Trophoblast cell (in vitro differentiated cells and primary cell): ENCODE data around the gene TP53.

ENCODE experiments used
- DNase-seq, 2 donors: peaks; one replicate each; pipeline ENCODE4 v3.0.0-alpha.2; 2016
- H2AFZ ChIP-seq: 2 replicates; pipeline ENCODE4 v1.6.1; 2013; ENCODE audit warnings: low read length, moderate library complexity, mild to moderate bottlenecking; ENCODE audit not compliant: insufficient read depth, poor library complexity
- H2AK5ac ChIP-seq: 2 replicates; pipeline ENCODE4 v1.6.1; 2013; ENCODE audit warnings: mild to moderate bottlenecking, low read length
- H2BK120ac ChIP-seq: 2 replicates; pipeline ENCODE4 v1.6.1; 2013; ENCODE audit warnings: low read length, mild to moderate bottlenecking, moderate library complexity; ENCODE audit not compliant: insufficient read depth, poor library complexity
- H2BK12ac ChIP-seq: 2 replicates; pipeline ENCODE4 v1.6.1; 2013; ENCODE audit warnings: mild to moderate bottlenecking, low read length, moderate library complexity
- H2BK5ac ChIP-seq: 2 replicates; pipeline ENCODE4 v1.6.1; 2013; ENCODE audit warnings: low read length, low read depth, moderate library complexity, mild to moderate bottlenecking; ENCODE audit not compliant: poor library complexity
- H3K14ac ChIP-seq: 2 replicates; pipeline ENCODE4 v1.6.1; 2013; ENCODE audit warnings: mild to moderate bottlenecking, low read length
- H3K18ac ChIP-seq: 2 replicates; pipeline ENCODE4 v1.6.1; 2013; ENCODE audit warnings: mild to moderate bottlenecking, low read length
- H3K23ac ChIP-seq: 2 replicates; pipeline ENCODE4 v1.6.1; 2013; ENCODE audit warnings: low read length
- H3K27ac ChIP-seq: 2 replicates; pipeline ENCODE4 v1.5.1; 2013; ENCODE audit warnings: low read depth, mild to moderate bottlenecking, inconsistent platforms, low read length, moderate library complexity
- H3K27me3 ChIP-seq: 2 replicates; pipeline ENCODE4 v1.6.1; 2013; ENCODE audit warnings: inconsistent platforms, mild to moderate bottlenecking, low read length, moderate library complexity; ENCODE audit not compliant: insufficient read depth
- H3K36me3 ChIP-seq, 2 experiments: 1 replicate in 1 of 2; 2 replicates in 1 of 2; pipeline ENCODE4 v1.6.1; 2013; ENCODE audit warnings: low read length in 2 of 2, mild to moderate bottlenecking in 2 of 2, moderate library complexity in 1 of 2; ENCODE audit not compliant: insufficient read depth in 2 of 2, control insufficient read depth in 1 of 2
- H3K4ac ChIP-seq: 2 replicates; pipeline ENCODE4 v1.6.1; 2013; ENCODE audit warnings: low read depth, mild to moderate bottlenecking, low read length, moderate library complexity
- H3K4me1 ChIP-seq, 2 experiments: 1 replicate in 1 of 2; 2 replicates in 1 of 2; pipeline ENCODE4 v1.6.1; 2013; ENCODE audit warnings: low read length in 2 of 2, mild to moderate bottlenecking in 2 of 2, moderate library complexity in 1 of 2; ENCODE audit not compliant: insufficient read depth in 2 of 2, control insufficient read depth in 1 of 2
- H3K4me2 ChIP-seq: 2 replicates; pipeline ENCODE4 v1.6.1; 2013; ENCODE audit warnings: inconsistent platforms, mild to moderate bottlenecking, low read length, moderate library complexity
- H3K4me3 ChIP-seq: 2 replicates; pipeline ENCODE4 v1.5.1; 2013; ENCODE audit warnings: mild to moderate bottlenecking, low read depth, low read length, inconsistent platforms
- H3K79me1 ChIP-seq: one replicate; pipeline ENCODE4 v1.6.1; 2013; ENCODE audit warnings: low read length
- H3K79me2 ChIP-seq: 2 replicates; pipeline ENCODE4 v1.6.1; 2013; ENCODE audit warnings: low read length, mild to moderate bottlenecking; ENCODE audit not compliant: control insufficient read depth, insufficient read depth, poor library complexity
- H3K9ac ChIP-seq: 2 replicates; pipeline ENCODE4 v1.6.1; 2013; ENCODE audit warnings: mild to moderate bottlenecking, low read length
- H3K9me3 ChIP-seq: 2 replicates; pipeline ENCODE4 v1.6.1; 2013; ENCODE audit warnings: low read depth, mild to moderate bottlenecking, control low read depth, inconsistent platforms, low read length; ENCODE audit not compliant: insufficient read depth
- H4K12ac ChIP-seq: 2 replicates; pipeline ENCODE4 v1.6.1; 2013; ENCODE audit warnings: low read depth, mild to moderate bottlenecking, low read length, moderate library complexity
- H4K8ac ChIP-seq: 2 replicates; pipeline ENCODE4 v1.6.1; 2013; ENCODE audit warnings: low read depth, mild to moderate bottlenecking, low read length, moderate library complexity
- H4K91ac ChIP-seq: one replicate; pipeline ENCODE4 v1.6.1; 2013; ENCODE audit warnings: low read depth, mild to moderate bottlenecking, low read length, moderate library complexity
- WGBS: extraction: QIAGEN DNeasy Blood & Tissue Kit; methylation state at CpG from one replicate; pipeline ENCODE4 v1.1.7; 2013; ENCODE audit warnings: missing lambda C conversion rate; ENCODE audit not compliant: insufficient read length, insufficient coverage; ENCODE audit errors: extremely low coverage; 5-methylcytosine and 5-hydroxymethylcytosine counted together

TP53 gene

GRCh38 chr17:7656958-7657609, 30.2 kb downstream of the TP53 start:
- H3K18ac ChIP-seq: no peak overlapping the region
- WGBS: no CpG with 5 or more reads among the region's 10 CpGs
- no peak overlapping the region for H2BK12ac ChIP-seq
- H3K4me1 ChIP-seq: peaks cover 3 to 4% of the 10 kb centered on the region in 2 experiments
- peak overlapping the region; percentile 11 for H3K4me2 ChIP-seq
- no peak overlapping the region for H2AFZ ChIP-seq
- no peak for DNase-seq
- H3K4ac ChIP-seq: no peak overlapping the region
- H3K9ac ChIP-seq: no peak overlapping the region
- H3K23ac ChIP-seq: no peak overlapping the region
- no peak overlapping the region for H3K14ac ChIP-seq
- H2BK120ac ChIP-seq: no peak overlapping the region
- H3K36me3 ChIP-seq: peaks cover 0 to 2% of the 10 kb centered on the region in 2 experiments
- H4K12ac ChIP-seq: no peak overlapping the region
- H3K4me3 ChIP-seq: no peak overlapping the region
- no peak overlapping the region for H4K91ac ChIP-seq
- no peaks in the 10 kb centered on the region for H3K79me1 ChIP-seq
- H2AK5ac ChIP-seq: no peak overlapping the region
- H3K27me3 ChIP-seq: peaks cover 15% of the 10 kb centered on the region
- H2BK5ac ChIP-seq: no peak overlapping the region
- no peaks in the 10 kb centered on the region for H3K79me2 ChIP-seq
- H4K8ac ChIP-seq: no peak overlapping the region
- no peak overlapping the region for H3K27ac ChIP-seq
- peaks cover 11% of the 10 kb centered on the region for H3K9me3 ChIP-seq

- no peaks in the 10 kb centered on the region for H3K79me1 ChIP-seq
- no peak overlapping the region for H2AFZ ChIP-seq
- H3K14ac ChIP-seq: no peak overlapping the region
- no peaks in the 10 kb centered on the region for H3K79me2 ChIP-seq
- H3K4me3 ChIP-seq: no peak overlapping the region
- H4K91ac ChIP-seq: no peak overlapping the region
- H3K4ac ChIP-seq: no peak overlapping the region
- H2BK120ac ChIP-seq: no peak overlapping the region
- H3K18ac ChIP-seq: no peak overlapping the region
- H3K23ac ChIP-seq: no peak overlapping the region
- H3K9ac ChIP-seq: no peak overlapping the region
- H4K8ac ChIP-seq: no peak overlapping the region
- H2BK12ac ChIP-seq: no peak overlapping the region
- no peak overlapping the region for H3K4me2 ChIP-seq
- H3K9me3 ChIP-seq: peaks cover 17% of the 10 kb centered on the region
- DNase-seq: no peak
- H3K36me3 ChIP-seq: peaks cover 0 to 2% of the 10 kb centered on the region in 2 experiments
- WGBS: no CpG with 5 or more reads among the region's 17 CpGs
- H3K4me1 ChIP-seq: peaks cover 10 to 12% of the 10 kb centered on the region in 2 experiments
- no peak overlapping the region for H2BK5ac ChIP-seq
- H3K27ac ChIP-seq: no peak overlapping the region
- peaks cover 29% of the 10 kb centered on the region for H3K27me3 ChIP-seq
- no peak overlapping the region for H2AK5ac ChIP-seq
- H4K12ac ChIP-seq: no peak overlapping the region
These were observed 31.8 kb downstream of the TP53 start for GRCh38 chr17:7655541-7655840.

- peaks cover 29% of the 10 kb centered on the region for H3K27me3 ChIP-seq
- no peak overlapping the region for H3K18ac ChIP-seq
- peaks cover 10 to 12% of the 10 kb centered on the region in 2 experiments for H3K4me1 ChIP-seq
- no peak overlapping the region for H4K12ac ChIP-seq
- WGBS: no CpG with 5 or more reads among the region's 16 CpGs
- H3K4me2 ChIP-seq: no peak overlapping the region
- no peak overlapping the region for H3K27ac ChIP-seq
- H4K8ac ChIP-seq: no peak overlapping the region
- H2AFZ ChIP-seq: no peak overlapping the region
- no peaks in the 10 kb centered on the region for H3K79me1 ChIP-seq
- H3K23ac ChIP-seq: no peak overlapping the region
- peaks cover 0 to 2% of the 10 kb centered on the region in 2 experiments for H3K36me3 ChIP-seq
- no peak overlapping the region for H2AK5ac ChIP-seq
- no peak overlapping the region for H3K14ac ChIP-seq
- no peak overlapping the region for H3K4me3 ChIP-seq
- no peak for DNase-seq
- no peak overlapping the region for H2BK120ac ChIP-seq
- H3K9ac ChIP-seq: no peak overlapping the region
- no peak overlapping the region for H3K4ac ChIP-seq
- H3K9me3 ChIP-seq: peaks cover 17% of the 10 kb centered on the region
- no peaks in the 10 kb centered on the region for H3K79me2 ChIP-seq
- no peak overlapping the region for H2BK12ac ChIP-seq
- no peak overlapping the region for H4K91ac ChIP-seq
- H2BK5ac ChIP-seq: no peak overlapping the region
These were observed 32.3 kb downstream of the TP53 start for GRCh38 chr17:7654832-7655540.

- no peak for DNase-seq
- Histone ChIP-seq H3K27ac (no peak overlapping the region), H4K12ac (no peak overlapping the region), H2BK120ac (no peak overlapping the region), H4K91ac (no peak overlapping the region), H2BK5ac (no peak overlapping the region), H3K27me3 (peaks cover 29% of the 10 kb centered on the region), H3K4me1 (peaks cover 10 to 12% of the 10 kb centered on the region in 2 experiments), H3K79me2 (no peaks in the 10 kb centered on the region), H3K14ac (no peak overlapping the region), H3K36me3 (peaks cover 0 to 2% of the 10 kb centered on the region in 2 experiments), H3K4me2 (no peak overlapping the region), H3K4me3 (no peak overlapping the region), H2BK12ac (no peak overlapping the region), H2AK5ac (no peak overlapping the region), H3K4ac (no peak overlapping the region), H3K9ac (no peak overlapping the region), H3K23ac (no peak overlapping the region), H3K18ac (no peak overlapping the region), H4K8ac (no peak overlapping the region), H3K9me3 (peaks cover 17% of the 10 kb centered on the region), H2AFZ (no peak overlapping the region), H3K79me1 (no peaks in the 10 kb centered on the region)
- no CpG with 5 or more reads among the region's 12 CpGs for WGBS
These were observed 34.6 kb downstream of the TP53 start for GRCh38 chr17:7652388-7653356.
